HG02571 (cell line): Measurements from ENCODE around the gene RIPOR2.
"Not testable (repeated sequence)": the region's sequence is repeated elsewhere in the genome, so short reads cannot be mapped to it uniquely, and the experiment has no call there.

Source experiments
- ATAC-seq: cut with Tn5 transposase; IDR thresholded peaks from one replicate; pipeline ENCODE4 v1.9.1; 2021; ENCODE audit warnings: mild to moderate bottlenecking, moderate library complexity; ENCODE audit not compliant: unreplicated experiment

The RIPOR2 gene

GRCh38 chr6:24927277-24927955 lies 8.3 kb downstream of the RIPOR2 start:
- ATAC-seq: no peak

- ATAC-seq: not testable (repeated sequence)
Observed at GRCh38 chr6:24926647-24927046, 9.1 kb downstream of the RIPOR2 start.

- no peak for ATAC-seq
Observed at GRCh38 chr6:24926192-24926591, 9.6 kb downstream of the RIPOR2 start.

- ATAC-seq: no peak
Observed at GRCh38 chr6:24925661-24926060, 10.1 kb downstream of the RIPOR2 start.

- no peak for ATAC-seq
Observed at GRCh38 chr6:24924580-24925356, 11.0 kb downstream of the RIPOR2 start.

GRCh38 chr6:24923885-24924401 lies 11.8 kb downstream of the RIPOR2 start:
- ATAC-seq: no peak

- no peak for ATAC-seq
Observed at GRCh38 chr6:24922814-24923213, 12.9 kb downstream of the RIPOR2 start.

- ATAC-seq: no peak
Observed at GRCh38 chr6:24922170-24922569, 13.6 kb downstream of the RIPOR2 start.

GRCh38 chr6:24920136-24920535 lies 15.6 kb downstream of the RIPOR2 start:
- ATAC-seq: no peak

GRCh38 chr6:24919056-24919892 lies 16.5 kb downstream of the RIPOR2 start:
- peak; percentile 62 for ATAC-seq

- ATAC-seq: no peak
Observed at GRCh38 chr6:24918641-24919055, 17.1 kb downstream of the RIPOR2 start.

GRCh38 chr6:24916496-24916895 lies 19.3 kb downstream of the RIPOR2 start:
- ATAC-seq: no peak

- ATAC-seq: no peak
Observed at GRCh38 chr6:24915641-24916040, 20.1 kb downstream of the RIPOR2 start.

GRCh38 chr6:24914082-24914481 lies 21.7 kb downstream of the RIPOR2 start:
- ATAC-seq: not testable (repeated sequence)

- ATAC-seq: no peak
Observed at GRCh38 chr6:24911796-24912382, 23.9 kb downstream of the RIPOR2 start.

GRCh38 chr6:24910961-24911725 lies 24.6 kb downstream of the RIPOR2 start:
- peak; percentile 34 for ATAC-seq

- ATAC-seq: peak; percentile 47
Observed at GRCh38 chr6:24910331-24910960, 25.3 kb downstream of the RIPOR2 start.

GRCh38 chr6:24909241-24910216 lies 26.2 kb downstream of the RIPOR2 start:
- ATAC-seq: no peak
